SK-N-MC (cell line): Measurements from ENCODE around the gene TMOD4.

Experiments
- DNase-seq: peaks from one replicate; pipeline ENCODE4 v3.0.0-alpha.2; 2011; ENCODE audit warnings: low read depth, low spot score
- H3K27ac ChIP-seq: fragments of 200-600 bp; sonication (generic); 2 replicates; pipeline ENCODE4 v1.5.1; 2016; ENCODE audit warnings: mixed run types
- H3K36me3 ChIP-seq: fragments of 200-600 bp; sonication (generic); 2 replicates; pipeline ENCODE4 v1.6.1; 2017; ENCODE audit warnings: antibody characterized with exemption, low read length, mixed read lengths; ENCODE audit not compliant: insufficient read depth
- H3K4me3 ChIP-seq: fragments of 200-600 bp; sonication (generic); 2 replicates; pipeline ENCODE4 v1.5.1; 2016
- H3K9ac ChIP-seq: fragments of 200-600 bp; sonication (generic); 2 replicates; pipeline ENCODE4 v1.8.0; 2017; ENCODE audit warnings: mixed run types, mixed read lengths; ENCODE audit not compliant: insufficient read length
- H3K9me3 ChIP-seq: fragments of 200-600 bp; sonication (generic); 2 replicates; pipeline ENCODE4 v1.6.1; 2017; ENCODE audit warnings: low read depth, mild to moderate bottlenecking, antibody characterized with exemption, low read length, moderate library complexity, mixed read lengths
- EZH2 ChIP-seq: fragments of 200-600 bp; sonication (generic); IDR thresholded peaks from one replicate; pipeline ENCODE4 v1.6.1; 2017; ENCODE audit warnings: antibody characterized with exemption
- FOXP2 ChIP-seq: optimal IDR thresholded peaks from 2 replicates; pipeline ENCODE3; 2011; ENCODE audit warnings: mild to moderate bottlenecking, moderate library complexity; ENCODE audit not compliant: insufficient read depth; ENCODE audit errors: extremely low read length, control extremely low read depth
- POLR2AphosphoS5 ChIP-seq: IDR thresholded peaks from 2 replicates; pipeline ENCODE4 v1.6.1; 2012; ENCODE audit warnings: mild to moderate bottlenecking, low read depth, low read length, borderline replicate concordance

TMOD4 gene

GRCh38 chr1:151164732-151165280 is 11.0 kb downstream of the TMOD4 start:
- Histone ChIP-seq H3K9ac (peak overlapping the region; percentile 88), H3K27ac (no peak overlapping the region), H3K4me3 (peak overlapping the region; percentile 87), H3K36me3 (peaks cover 25% of the 10 kb centered on the region), H3K9me3 (no peaks in the 10 kb centered on the region)
- no peak for TF ChIP-seq FOXP2
- TF ChIP-seq EZH2, result no peak
- TF ChIP-seq POLR2AphosphoS5, result no peak
- DNase-seq, result no peak

DNA sequence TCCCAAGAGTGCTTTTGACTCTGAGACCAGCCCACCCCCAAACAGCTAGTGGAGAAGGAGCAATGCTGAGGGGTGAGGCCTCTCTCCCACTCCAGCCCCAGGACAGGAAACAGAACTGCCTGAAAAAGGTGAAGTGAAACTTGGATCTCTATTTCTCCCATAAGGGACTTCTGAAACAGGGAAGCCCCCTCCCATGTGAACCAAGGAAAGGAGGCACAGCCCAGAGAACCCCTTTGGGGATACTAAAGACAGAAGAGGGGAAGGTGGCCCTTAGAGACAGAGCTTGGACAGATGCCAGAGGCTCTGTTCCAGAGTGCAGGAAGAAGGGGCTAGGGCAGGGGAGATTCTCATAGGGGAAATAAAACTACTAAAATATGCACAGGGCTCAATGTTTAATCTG is 16.4 kb downstream of the TMOD4 start:
- DNase-seq, result no peak
- Histone ChIP-seq H3K9me3 (no peaks in the 10 kb centered on the region), H3K36me3 (peaks cover 25% of the 10 kb centered on the region; the same call in 1 of the 2 replicates), H3K9ac (no peak overlapping the region), H3K27ac (no peak overlapping the region), H3K4me3 (no peak overlapping the region)
- no peak for TF ChIP-seq POLR2AphosphoS5
- no peak for TF ChIP-seq EZH2
- TF ChIP-seq FOXP2, result no peak

DNA sequence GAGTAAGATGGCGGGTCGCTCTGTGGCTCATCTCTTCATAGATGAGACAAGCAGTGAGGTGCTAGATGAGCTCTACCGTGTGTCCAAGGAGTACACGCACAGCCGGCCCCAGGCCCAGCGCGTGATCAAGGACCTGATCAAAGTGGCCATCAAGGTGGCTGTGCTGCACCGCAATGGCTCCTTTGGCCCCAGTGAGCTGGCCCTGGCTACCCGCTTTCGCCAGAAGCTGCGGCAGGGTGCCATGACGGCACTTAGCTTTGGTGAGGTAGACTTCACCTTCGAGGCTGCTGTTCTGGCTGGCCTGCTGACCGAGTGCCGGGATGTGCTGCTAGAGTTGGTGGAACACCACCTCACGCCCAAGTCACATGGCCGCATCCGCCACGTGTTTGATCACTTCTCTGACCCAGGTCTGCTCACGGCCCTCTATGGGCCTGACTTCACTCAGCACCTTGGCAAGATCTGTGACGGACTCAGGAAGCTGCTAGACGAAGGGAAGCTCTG is 17.0 kb downstream of the TMOD4 start:
- TF ChIP-seq EZH2 (no peak), POLR2AphosphoS5 (no peak)
- DNase-seq, result no peak
- Histone ChIP-seq H3K27ac (no peak overlapping the region), H3K9me3 (no peaks in the 10 kb centered on the region), H3K36me3 (peaks cover 25% of the 10 kb centered on the region; the same call in 1 of the 2 replicates), H3K9ac (no peak overlapping the region), H3K4me3 (no peak overlapping the region)

DNA sequence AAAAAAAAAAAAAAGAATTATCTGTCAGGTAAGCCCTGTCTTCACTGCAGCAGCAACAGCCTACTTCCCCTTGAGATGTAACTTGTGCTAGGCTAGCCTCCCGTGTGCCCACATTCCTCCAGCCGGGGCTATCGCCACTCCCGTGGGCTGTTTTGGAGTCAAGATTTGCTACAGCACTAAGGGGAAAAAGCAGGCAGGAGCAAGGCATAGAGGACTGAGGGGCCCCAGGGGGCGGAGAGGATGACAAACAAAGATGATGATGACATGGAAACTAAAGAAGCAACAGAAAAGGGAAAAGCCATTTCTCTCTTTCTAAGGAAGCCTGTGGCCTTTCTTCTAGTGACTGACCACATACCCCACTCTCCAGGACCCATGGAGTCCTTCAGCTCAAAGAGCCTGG is 17.5 kb downstream of the TMOD4 start:
- Histone ChIP-seq H3K36me3 (peaks cover 25% of the 10 kb centered on the region; the same call in 1 of the 2 replicates), H3K4me3 (no peak overlapping the region), H3K27ac (no peak overlapping the region), H3K9ac (no peak overlapping the region), H3K9me3 (no peaks in the 10 kb centered on the region)
- DNase-seq, result no peak
- TF ChIP-seq EZH2 (no peak), FOXP2 (no peak), POLR2AphosphoS5 (no peak)

DNA sequence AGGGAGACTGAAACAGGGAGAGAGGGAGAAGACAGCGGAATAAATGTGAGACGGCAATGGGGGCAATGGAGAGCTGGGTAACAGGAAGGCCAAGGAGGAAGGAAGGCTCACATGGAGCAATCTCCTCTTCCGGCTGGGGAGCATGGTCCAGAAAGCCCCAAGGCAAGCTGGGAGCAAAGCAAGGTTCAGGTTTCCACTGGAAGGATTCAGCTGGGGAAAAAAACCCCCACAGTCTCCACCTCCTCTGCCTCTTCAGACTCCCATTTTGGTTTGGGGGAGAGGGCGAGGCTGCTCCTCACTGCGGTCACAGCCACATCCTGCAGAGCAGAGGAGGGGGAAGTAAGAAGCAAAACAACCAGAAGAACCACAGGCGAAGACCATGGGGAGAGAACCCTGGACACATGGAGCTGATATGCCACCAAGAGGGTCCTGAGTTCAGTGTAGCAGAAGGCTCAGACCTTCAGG is 18.7 kb downstream of the TMOD4 start:
- Histone ChIP-seq H3K9me3 (no peaks in the 10 kb centered on the region), H3K36me3 (peaks cover 25% of the 10 kb centered on the region; the same call in 1 of the 2 replicates), H3K27ac (no peak overlapping the region), H3K4me3 (no peak overlapping the region), H3K9ac (no peak overlapping the region)
- no peak for DNase-seq
- TF ChIP-seq POLR2AphosphoS5, result no peak
- TF ChIP-seq FOXP2, result no peak
- no peak for TF ChIP-seq EZH2

GRCh38 chr1:151156515-151156819 is 19.3 kb downstream of the TMOD4 start, which contains the start of gene TNFAIP8L2:
Gene TNFAIP8L2 (plus strand): TSS chr1:151156649. CDS start chr1:151158698, 2,049 bp downstream.
- no peaks in the 10 kb centered on the region for H3K9me3 ChIP-seq
- peaks cover 20% of the 10 kb centered on the region; the same call in 1 of the 2 replicates for H3K36me3 ChIP-seq
- no peak within 1 kb of the TSS for H3K9ac ChIP-seq
- H3K4me3 ChIP-seq, result no peak within 1 kb of the TSS
- no peak within 1 kb of the TSS for H3K27ac ChIP-seq
- no peak for DNase-seq
- TF ChIP-seq EZH2 (no peak), POLR2AphosphoS5 (no peak), FOXP2 (no peak)

DNA sequence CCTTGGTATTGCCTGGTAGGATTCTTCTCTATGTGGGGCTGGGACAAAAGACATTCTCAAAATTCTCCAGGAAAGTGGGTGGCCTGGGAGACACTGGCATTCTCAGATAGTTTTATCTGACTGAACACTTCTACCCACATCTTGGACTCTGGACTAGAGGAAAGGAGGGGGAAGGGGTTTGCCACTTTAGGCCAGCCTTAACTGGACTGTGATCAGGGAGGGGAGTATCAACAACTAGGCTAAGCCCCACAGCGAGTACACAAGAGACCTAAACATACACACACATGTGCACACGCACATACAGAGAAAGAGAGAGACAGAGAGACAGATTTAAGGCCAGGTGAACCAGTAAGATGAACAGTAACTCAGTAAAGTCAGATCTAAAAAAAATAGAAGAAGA is 28.1 kb downstream of the TMOD4 start:
- no peak overlapping the region for H3K27ac ChIP-seq
- H3K4me3 ChIP-seq, result no peak overlapping the region

DNA sequence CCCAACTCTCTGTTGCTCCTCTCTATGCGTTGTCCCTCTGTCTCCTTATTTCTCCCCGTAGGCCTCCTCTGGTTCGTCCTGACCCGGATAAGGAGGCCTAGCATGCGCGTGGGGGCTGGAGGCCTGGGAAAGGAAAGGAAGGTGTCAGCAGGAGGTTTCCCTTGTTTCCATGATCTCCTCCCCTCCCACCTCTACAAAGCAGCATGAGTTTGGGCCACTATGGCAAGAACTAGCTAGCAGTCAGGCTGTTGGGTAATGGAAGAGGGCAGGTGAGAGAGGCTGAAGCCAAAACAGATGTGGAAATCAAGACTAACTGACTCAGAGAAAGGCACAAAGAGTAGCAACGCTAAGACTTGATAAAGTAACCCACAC is 28.7 kb downstream of the TMOD4 start:
- Histone ChIP-seq H3K27ac (no peak overlapping the region), H3K4me3 (peak overlapping the region; percentile 93)

More for the DNA sequence above, 28.1 kb downstream of the TMOD4 start:
- peak overlapping the region; percentile 2 for H3K9ac ChIP-seq
- H3K9me3 ChIP-seq, result no peaks in the 10 kb centered on the region
- no peaks in the 10 kb centered on the region for H3K36me3 ChIP-seq
- no peak for DNase-seq
- TF ChIP-seq POLR2AphosphoS5 (no peak), FOXP2 (no peak), EZH2 (no peak)

More for the DNA sequence above, 28.7 kb downstream of the TMOD4 start:
- no peak for DNase-seq
- Histone ChIP-seq H3K9me3 (no peaks in the 10 kb centered on the region), H3K9ac (peak overlapping the region; percentile 2), H3K36me3 (no peaks in the 10 kb centered on the region)
- TF ChIP-seq POLR2AphosphoS5 (no peak), FOXP2 (no peak)
